GM19467 (cell line): ENCODE results near the gene MAGI2.
"Not testable (repeated sequence)": the region's sequence is repeated elsewhere in the genome, so short reads cannot be mapped to it uniquely, and the experiment has no call there.

Source experiments
- ATAC-seq: cut with Tn5 transposase; IDR thresholded peaks from one replicate; pipeline ENCODE4 v1.9.1; 2021; ENCODE audit warnings: mild to moderate bottlenecking, moderate library complexity; ENCODE audit not compliant: unreplicated experiment

The MAGI2 gene

GRCh38 chr7:78967561-78967960, 485.9 kb downstream of the MAGI2 start:
- not testable (repeated sequence) for ATAC-seq

DNA sequence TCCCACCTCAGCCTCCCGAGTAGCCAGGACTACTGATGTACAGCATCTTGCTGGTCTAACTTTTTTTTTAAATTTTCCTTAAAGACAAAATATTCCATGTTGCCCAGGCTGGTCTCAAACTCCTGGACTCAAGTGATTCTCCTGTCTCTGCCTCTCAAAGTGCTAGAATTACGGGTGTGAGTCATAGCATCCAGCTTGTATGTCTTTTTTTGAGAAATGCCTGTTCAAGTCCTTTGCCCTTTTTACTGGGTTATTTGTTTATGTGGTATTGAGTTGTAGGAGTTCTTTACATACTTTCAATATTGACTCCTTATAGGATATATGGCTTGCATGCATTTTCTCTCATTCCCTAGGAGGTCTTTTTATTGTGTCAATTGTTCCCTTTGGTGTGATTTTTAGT, 486.4 kb downstream of the MAGI2 start:
- ATAC-seq, result no peak

- no peak for ATAC-seq
These were observed 494.0 kb downstream of the MAGI2 start for GRCh38 chr7:78959477-78959876.

DNA sequence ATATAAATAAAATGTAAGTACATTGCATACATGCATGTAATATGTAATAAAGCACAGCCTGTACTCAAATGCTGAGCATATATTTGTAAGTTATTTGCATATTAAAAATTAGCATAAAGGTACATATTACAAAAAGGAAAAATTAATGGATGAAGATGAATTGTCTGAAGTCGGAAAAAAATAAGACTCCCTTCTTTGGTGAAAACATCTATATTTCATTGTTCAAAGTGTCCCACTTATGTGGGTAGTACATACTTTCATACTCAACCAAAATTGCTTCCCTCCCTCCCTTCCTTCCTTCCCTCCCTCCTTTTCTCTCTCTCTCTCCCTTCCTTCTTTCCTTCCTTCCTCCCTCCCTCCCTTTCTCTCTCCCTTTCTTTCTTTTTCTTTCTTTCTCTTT, 498.1 kb downstream of the MAGI2 start:
- ATAC-seq, result no peak

GRCh38 chr7:78953726-78954363, 499.6 kb downstream of the MAGI2 start:
- ATAC-seq, result no peak

- ATAC-seq, result no peak
These were observed 500.4 kb downstream of the MAGI2 start for GRCh38 chr7:78953090-78953489.

GRCh38 chr7:78939669-78940068, 513.8 kb downstream of the MAGI2 start:
- no peak for ATAC-seq

GRCh38 chr7:78924581-78924980, 528.9 kb downstream of the MAGI2 start:
- ATAC-seq, result no peak

- no peak for ATAC-seq
These were observed 540.7 kb downstream of the MAGI2 start for GRCh38 chr7:78912781-78913180.

DNA sequence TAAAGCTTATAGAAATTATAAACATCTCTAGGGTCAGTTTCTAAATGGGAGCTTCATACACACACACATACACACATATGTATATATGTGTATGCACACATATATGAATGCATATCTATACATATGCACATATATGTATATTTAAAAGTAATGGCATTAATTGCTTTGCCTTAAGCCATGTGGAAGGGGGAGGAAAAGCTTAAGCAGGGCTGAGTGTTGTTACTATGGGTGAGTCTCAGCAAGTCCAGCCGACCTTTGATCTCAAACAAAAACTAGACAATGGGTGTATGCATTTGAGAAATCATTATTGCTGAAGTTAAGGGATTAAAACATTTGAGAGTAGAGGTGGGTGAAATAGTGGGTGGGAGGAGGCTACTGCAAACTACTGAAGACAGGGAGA, 546.7 kb downstream of the MAGI2 start:
- ATAC-seq, result no peak

DNA sequence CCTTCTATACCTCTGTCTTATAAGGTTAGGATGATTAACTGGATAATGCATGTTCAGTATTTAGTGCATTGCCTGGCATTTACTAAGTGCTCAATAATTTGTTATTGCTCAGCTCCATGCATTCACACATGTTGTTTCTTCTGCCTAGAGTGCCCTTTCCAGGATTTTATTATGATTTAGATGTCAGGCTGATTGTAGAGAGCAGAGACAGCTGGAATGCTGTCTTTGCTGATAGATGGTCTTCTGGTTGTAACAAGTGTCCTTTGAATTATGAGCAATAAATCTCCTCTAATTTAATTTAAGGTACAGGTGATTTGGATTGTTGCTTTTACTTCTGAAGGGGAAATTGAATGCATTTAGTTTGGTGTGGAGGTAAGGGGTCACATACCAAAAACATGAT, 548.0 kb downstream of the MAGI2 start:
- no peak for ATAC-seq

GRCh38 chr7:78904983-78905382, 548.5 kb downstream of the MAGI2 start:
- no peak for ATAC-seq

DNA sequence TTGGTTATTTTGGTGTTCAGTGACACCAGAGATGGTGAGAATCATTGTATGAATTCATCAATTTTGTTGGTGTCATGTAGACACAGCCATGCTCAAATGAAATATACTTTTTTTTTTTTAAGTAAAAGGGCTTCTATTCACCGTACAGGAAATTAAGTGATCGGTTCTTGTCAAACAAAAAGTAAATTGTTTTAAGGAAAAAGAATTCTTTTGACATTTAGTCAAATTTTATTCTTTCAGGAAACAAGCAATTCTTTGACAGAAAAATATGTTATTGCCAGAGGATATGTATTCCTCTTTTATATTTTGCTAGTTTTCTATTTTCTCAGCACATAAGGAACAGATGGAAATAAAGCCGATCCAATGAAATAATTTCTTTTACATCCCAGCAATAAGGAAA, 551.9 kb downstream of the MAGI2 start:
- ATAC-seq, result no peak

- ATAC-seq, result no peak
These were observed 552.7 kb downstream of the MAGI2 start for GRCh38 chr7:78900806-78901205.

- ATAC-seq, result no peak
These were observed 558.1 kb downstream of the MAGI2 start for GRCh38 chr7:78895393-78895792.

DNA sequence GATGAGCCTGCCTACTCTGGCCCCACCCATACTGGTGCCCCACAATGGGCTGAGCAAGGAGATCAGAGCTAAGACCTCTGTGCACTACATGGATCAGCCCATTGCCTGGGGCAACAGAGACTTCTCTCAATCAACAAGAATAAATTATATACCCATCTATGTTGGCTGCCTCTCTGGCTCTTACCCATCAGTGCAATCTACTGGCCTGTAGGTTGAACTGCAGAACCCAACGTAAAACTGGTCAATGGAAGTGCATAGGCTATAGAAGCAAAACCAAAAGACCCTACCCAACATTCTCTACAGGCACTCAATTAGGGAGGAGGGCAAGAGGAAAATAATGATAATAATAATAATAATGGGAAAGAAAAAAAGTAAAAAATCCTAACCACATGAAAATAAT, 574.3 kb downstream of the MAGI2 start:
- no peak for ATAC-seq

DNA sequence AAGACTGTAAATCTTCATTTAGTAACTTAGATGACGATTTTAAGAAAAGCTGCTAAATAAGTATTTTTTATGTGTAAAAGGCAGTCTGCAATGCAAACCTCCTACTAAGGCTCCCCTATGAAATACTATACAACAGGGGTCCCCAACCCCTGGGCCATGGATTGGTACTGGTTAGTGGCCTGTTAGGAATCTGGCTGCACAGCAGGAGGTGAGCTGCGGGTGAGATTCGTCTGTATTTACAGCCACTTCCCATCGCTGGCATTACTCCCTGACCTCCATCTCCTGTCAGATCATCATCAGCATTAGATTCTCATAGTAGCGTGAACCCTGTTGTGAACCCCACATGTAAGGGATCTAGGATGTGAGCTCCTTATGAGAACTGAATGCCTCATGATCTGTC, 580.4 kb downstream of the MAGI2 start:
- ATAC-seq, result no peak

DNA sequence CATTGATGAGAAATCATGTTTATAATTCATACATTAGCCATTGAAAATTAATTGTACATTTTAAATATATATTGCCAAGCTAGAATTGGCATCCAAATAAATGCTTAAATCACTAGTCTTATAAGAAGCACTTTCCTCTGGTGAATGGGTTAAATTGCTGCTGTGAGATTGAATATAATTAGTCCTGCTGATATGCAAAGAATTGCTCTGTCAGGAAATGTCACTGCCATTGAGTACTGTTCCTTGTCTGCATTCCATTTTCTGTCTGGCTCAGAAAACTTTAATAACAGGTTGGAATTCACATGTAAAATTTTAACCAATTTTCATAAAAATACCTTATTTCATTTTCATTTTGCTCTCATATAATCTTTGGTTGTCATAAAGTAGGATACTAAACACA, 589.1 kb downstream of the MAGI2 start:
- no peak for ATAC-seq

- no peak for ATAC-seq
These were observed 590.2 kb downstream of the MAGI2 start for GRCh38 chr7:78863281-78863680.

- no peak for ATAC-seq
These were observed 591.0 kb downstream of the MAGI2 start for GRCh38 chr7:78862411-78862900.

GRCh38 chr7:78852951-78853350, 600.5 kb downstream of the MAGI2 start:
- ATAC-seq, result no peak

DNA sequence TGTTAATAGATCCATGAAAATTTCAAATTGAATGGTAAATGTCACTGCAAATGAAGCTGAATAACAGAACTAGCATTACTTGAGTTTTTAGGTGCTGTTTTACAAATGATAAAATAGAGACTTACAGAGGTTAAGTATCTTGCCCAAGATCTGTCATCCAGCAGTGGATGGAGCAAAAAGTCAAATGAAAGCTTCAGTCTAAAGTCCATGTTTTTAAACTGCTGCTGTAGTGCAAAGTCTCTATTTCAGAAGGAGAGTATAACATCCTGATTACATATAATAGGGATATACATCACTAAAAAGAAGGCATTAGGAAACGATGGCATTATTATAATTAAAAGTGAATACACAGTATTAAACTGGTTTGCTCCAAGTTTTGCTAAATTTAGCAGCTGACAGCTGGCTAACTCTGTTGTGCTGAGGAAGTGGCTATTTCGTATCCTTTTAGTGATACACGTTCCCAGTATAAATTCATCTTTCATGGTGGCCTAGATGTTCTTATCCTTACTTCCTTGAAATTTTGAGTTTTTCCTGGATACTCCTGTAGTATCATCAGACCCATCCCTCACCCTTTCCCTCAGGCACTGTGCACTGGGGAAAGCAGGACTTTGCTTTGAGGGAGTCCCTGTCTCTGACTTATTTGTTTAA, 603.2 kb downstream of the MAGI2 start:
- no peak for ATAC-seq

DNA sequence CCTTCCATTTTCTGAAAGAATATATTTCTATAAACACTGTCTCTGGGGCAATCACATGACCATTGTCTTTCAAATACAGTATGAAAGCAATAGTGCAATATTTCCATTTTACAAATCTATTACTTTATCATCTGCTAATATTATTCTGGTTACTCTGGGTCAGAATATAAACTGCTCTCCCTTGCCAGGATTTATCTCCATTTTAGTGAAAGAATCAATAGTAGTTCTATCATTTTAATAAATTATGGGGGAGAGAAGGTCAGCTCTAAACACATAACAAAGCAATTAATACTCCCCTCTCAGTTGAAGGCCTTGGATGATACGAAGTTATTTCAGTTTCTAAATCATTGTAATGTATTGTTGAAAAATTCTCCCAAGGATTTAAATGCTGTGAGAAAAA, 608.3 kb downstream of the MAGI2 start:
- ATAC-seq, result no peak
